H9 (cell line): Measurements from ENCODE around the gene N4BP2L1. TPM values are rescaled to one million over a fixed set of nuclear protein-coding genes. Genes with fewer than 3 reads are reported as not detected.

Experiments used
- DNase-seq: peaks from one replicate; pipeline ENCODE4 v3.0.0-alpha.2; 2017
- H2AFZ ChIP-seq: one replicate; pipeline ENCODE4 v1.6.1; 2013; ENCODE audit warnings: mild to moderate bottlenecking, low read length, control low read depth, moderate library complexity
- H2AK5ac ChIP-seq: 2 replicates; pipeline ENCODE4 v1.6.1; 2013; ENCODE audit warnings: low read length, control low read depth, mixed read lengths; ENCODE audit not compliant: insufficient read length
- H2BK120ac ChIP-seq: one replicate; pipeline ENCODE4 v1.6.1; 2013; ENCODE audit warnings: low read depth, mild to moderate bottlenecking, low read length, control low read depth, inconsistent platforms; ENCODE audit not compliant: poor library complexity, severe bottlenecking
- H2BK12ac ChIP-seq: 2 replicates; pipeline ENCODE4 v1.6.1; 2013; ENCODE audit warnings: low read length, control low read depth, mixed read lengths, low read depth; ENCODE audit not compliant: insufficient read length
- H2BK15ac ChIP-seq: 2 replicates; pipeline ENCODE4 v1.6.1; 2013; ENCODE audit warnings: low read depth, low read length, control low read depth
- H2BK20ac ChIP-seq: one replicate; pipeline ENCODE4 v1.6.1; 2013; ENCODE audit warnings: low read depth, mild to moderate bottlenecking, low read length, control low read depth, inconsistent platforms; ENCODE audit not compliant: poor library complexity, severe bottlenecking
- H2BK5ac ChIP-seq: 2 replicates; pipeline ENCODE4 v1.6.1; 2013; ENCODE audit warnings: low read length, control low read depth, mixed read lengths; ENCODE audit not compliant: insufficient read length
- H3K14ac ChIP-seq: 2 replicates; pipeline ENCODE4 v1.6.1; 2013; ENCODE audit warnings: low read length, control low read depth; ENCODE audit not compliant: insufficient read depth
- H3K18ac ChIP-seq: 2 replicates; pipeline ENCODE4 v1.6.1; 2013; ENCODE audit warnings: low read depth, mild to moderate bottlenecking, mixed read lengths, low read length, control low read depth; ENCODE audit not compliant: insufficient read length
- H3K23ac ChIP-seq: 2 replicates; pipeline ENCODE4 v1.6.1; 2013; ENCODE audit warnings: low read length, control low read depth, mixed read lengths, low read depth; ENCODE audit not compliant: insufficient read length
- H3K23me2 ChIP-seq: 2 replicates; pipeline ENCODE4 v1.6.1; 2013; ENCODE audit warnings: low read depth, mild to moderate bottlenecking, mixed read lengths, low read length, control low read depth; ENCODE audit not compliant: insufficient read length, poor library complexity, severe bottlenecking
- H3K27ac ChIP-seq: 2 replicates; pipeline ENCODE4 v1.5.1; 2013; ENCODE audit warnings: low read length, control low read depth, mixed read lengths, low read depth; ENCODE audit not compliant: insufficient read length
- H3K27me3 ChIP-seq: 2 replicates; pipeline ENCODE4 v1.6.1; 2013; ENCODE audit warnings: low read length, control low read depth, inconsistent platforms; ENCODE audit not compliant: insufficient read depth
- H3K4ac ChIP-seq: 2 replicates; pipeline ENCODE4 v1.6.1; 2013; ENCODE audit warnings: low read depth, mild to moderate bottlenecking, control low read depth, inconsistent platforms, low read length, moderate library complexity
- H3K4me1 ChIP-seq: 2 replicates; pipeline ENCODE4 v1.6.1; 2013; ENCODE audit warnings: low read length, control low read depth, inconsistent platforms; ENCODE audit not compliant: insufficient read depth
- H3K4me2 ChIP-seq: 2 replicates; pipeline ENCODE4 v1.6.1; 2013; ENCODE audit warnings: low read length, control low read depth, mixed read lengths; ENCODE audit not compliant: insufficient read length, insufficient read depth
- H3K56ac ChIP-seq: 2 replicates; pipeline ENCODE4 v1.6.1; 2013; ENCODE audit warnings: low read depth, mild to moderate bottlenecking, mixed read lengths, low read length, control low read depth; ENCODE audit not compliant: insufficient read length
- H3K79me1 ChIP-seq: 2 replicates; pipeline ENCODE4 v1.6.1; 2013; ENCODE audit warnings: low read depth, mild to moderate bottlenecking, moderate library complexity, low read length, control low read depth, inconsistent platforms; ENCODE audit not compliant: insufficient read depth, poor library complexity, severe bottlenecking
- H3K79me2 ChIP-seq: 2 replicates; pipeline ENCODE4 v1.6.1; 2013; ENCODE audit warnings: low read length, control low read depth, inconsistent platforms; ENCODE audit not compliant: insufficient read depth
- H3K9ac ChIP-seq: 2 replicates; pipeline ENCODE4 v1.6.1; 2013; ENCODE audit warnings: low read length, control low read depth, mixed read lengths; ENCODE audit not compliant: insufficient read length; ENCODE audit errors: extremely low read depth
- H3K9me3 ChIP-seq: one replicate; pipeline ENCODE4 v1.6.1; 2013; ENCODE audit warnings: low read depth, low read length, inconsistent platforms; ENCODE audit not compliant: control insufficient read depth
- H3T11ph ChIP-seq: one replicate; pipeline ENCODE4 v1.6.1; 2013; ENCODE audit warnings: mild to moderate bottlenecking, low read length, control low read depth, inconsistent platforms
- H4K20me1 ChIP-seq: one replicate; pipeline ENCODE4 v1.6.1; 2013; ENCODE audit not compliant: control insufficient read depth, insufficient read length, insufficient read depth
- H4K5ac ChIP-seq: 2 replicates; pipeline ENCODE4 v1.6.1; 2013; ENCODE audit warnings: low read depth, mild to moderate bottlenecking, mixed read lengths, low read length, control low read depth; ENCODE audit not compliant: insufficient read length
- H4K8ac ChIP-seq: replicated peaks from 2 replicates; pipeline ENCODE4 v1.6.1; 2013; ENCODE audit warnings: low read length, control low read depth, mixed read lengths, low read depth; ENCODE audit not compliant: insufficient read length
- H4K91ac ChIP-seq: 2 replicates; pipeline ENCODE4 v1.6.1; 2013; ENCODE audit warnings: low read depth, mild to moderate bottlenecking, moderate library complexity, mixed read lengths, low read length, control low read depth; ENCODE audit not compliant: insufficient read length
- H3K27ac Mint-ChIP-seq, 3 experiments: 2 replicates in 2 of 3; 3 replicates in 1 of 3; pipeline ENCODE4 v1.8.0; 2020 to 2021; ENCODE audit warnings: mixed read lengths in 3 of 3, mild to moderate bottlenecking in 1 of 3, moderate library complexity in 1 of 3
- H3K27me3 Mint-ChIP-seq: 2 replicates; pipeline ENCODE4 v1.8.0; 2021; ENCODE audit warnings: low read depth, mild to moderate bottlenecking, moderate library complexity, mixed read lengths
- H3K36me3 Mint-ChIP-seq, 3 experiments: 2 replicates in 2 of 3; 3 replicates in 1 of 3; pipeline ENCODE4 v1.8.0; 2020 to 2021; ENCODE audit warnings: low read depth in 3 of 3, mixed read lengths in 3 of 3; ENCODE audit not compliant: insufficient read depth in 1 of 3
- H3K4me1 Mint-ChIP-seq, 2 experiments: 2 replicates each; pipeline ENCODE4 v1.8.0; 2020; ENCODE audit warnings: mixed read lengths in 2 of 2
- H3K4me3 Mint-ChIP-seq, 2 experiments: 2 replicates in 1 of 2; 3 replicates in 1 of 2; pipeline ENCODE4 v1.8.0; 2020 to 2021; ENCODE audit warnings: mild to moderate bottlenecking in 2 of 2, mixed read lengths in 2 of 2, moderate library complexity in 1 of 2
- H3K9me3 Mint-ChIP-seq, 2 experiments: 2 replicates in 1 of 2; 3 replicates in 1 of 2; pipeline ENCODE4 v1.8.0; 2020; ENCODE audit warnings: mild to moderate bottlenecking in 2 of 2, mixed read lengths in 2 of 2, moderate library complexity in 1 of 2
- WGBS: extraction: QIAGEN DNeasy Blood & Tissue Kit; methylation state at CpG from one replicate; pipeline ENCODE4 v1.1.7; 2013; ENCODE audit warnings: missing lambda C conversion rate, low lambda C conversion rate, mixed read lengths; ENCODE audit not compliant: insufficient read length; ENCODE audit errors: extremely low coverage; 5-methylcytosine and 5-hydroxymethylcytosine counted together
- total RNA-seq: library from RNA; stranded (reverse); gene quantifications from 2 replicates; pipeline ENCODE4 v1.2.1, GENCODE V29; 2021
- TF ChIP-seq, protein P1 (sequence below): fragments of 200-600 bp; sonication (generic); conservative IDR thresholded peaks from 3 replicates; pipeline ENCODE4 v1.8.0; 2021; ENCODE audit warnings: antibody characterized with exemption, mild to moderate bottlenecking

The N4BP2L1 gene
- total RNA-seq, 1 experiment from 2014 or later: 1.5 TPM

DNA sequence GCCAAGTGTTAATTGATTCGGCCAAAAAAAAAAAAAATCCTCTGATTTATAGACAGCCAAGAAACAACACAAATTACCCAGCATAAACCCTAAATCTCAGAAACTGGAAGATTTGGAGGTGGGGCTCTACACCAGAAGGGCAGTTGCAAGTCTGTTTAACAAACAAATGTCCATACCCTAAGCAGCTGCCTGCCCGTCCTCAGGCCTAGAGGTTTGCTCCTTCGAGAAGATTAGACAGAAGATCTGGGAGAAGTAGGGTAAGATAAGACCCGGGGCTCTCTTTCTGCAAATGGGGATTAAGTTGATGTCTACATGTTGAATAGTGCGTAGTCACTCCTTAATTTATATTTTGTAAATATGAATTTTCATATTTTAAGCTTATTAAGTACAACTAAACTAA, 3.4 kb upstream of the N4BP2L1 start:
- H3T11ph ChIP-seq: no peak overlapping the region
- H2BK5ac ChIP-seq: no peak overlapping the region
- H2BK15ac ChIP-seq: no peak overlapping the region
- no peak overlapping the region for H2BK20ac ChIP-seq
- Mint-ChIP-seq H3K36me3 (no peaks in the 10 kb centered on the region; a peak in 3 of 7 replicates), H3K9me3 (no peaks in the 10 kb centered on the region; a peak in 1 of 5 replicates), H3K27ac (no peak overlapping the region), H3K4me3 (no peak overlapping the region), H3K27me3 (peaks cover 7% of the 10 kb centered on the region), H3K4me1 (peaks cover 11% of the 10 kb centered on the region in 2 experiments)
- H2AK5ac ChIP-seq: no peak overlapping the region
- H4K91ac ChIP-seq: no peak overlapping the region
- no peak overlapping the region for H3K18ac ChIP-seq
- no peak overlapping the region for H3K4ac ChIP-seq
- H3K56ac ChIP-seq: no peak overlapping the region
- no peak overlapping the region for H3K14ac ChIP-seq
- no peak overlapping the region for H3K23ac ChIP-seq
- H3K23me2 ChIP-seq: peaks cover 15% of the 10 kb centered on the region
- H3K27me3 ChIP-seq: no peaks in the 10 kb centered on the region; the same call in 1 of the 2 replicates
- no peak overlapping the region for H3K9ac ChIP-seq
- H3K79me1 ChIP-seq: no peaks in the 10 kb centered on the region
- no peak overlapping the region for H3K4me2 ChIP-seq
- H3K9me3 ChIP-seq: no peaks in the 10 kb centered on the region
- H2AFZ ChIP-seq: no peak overlapping the region
- no peaks in the 10 kb centered on the region for H4K20me1 ChIP-seq
- no peak overlapping the region for H4K5ac ChIP-seq
- WGBS: no CpG with 5 or more reads among the region's 5 CpGs
- no peak overlapping the region for H2BK12ac ChIP-seq
- H3K27ac ChIP-seq: no peak overlapping the region
- H2BK120ac ChIP-seq: no peak overlapping the region
- TF ChIP-seq, protein P1, sequence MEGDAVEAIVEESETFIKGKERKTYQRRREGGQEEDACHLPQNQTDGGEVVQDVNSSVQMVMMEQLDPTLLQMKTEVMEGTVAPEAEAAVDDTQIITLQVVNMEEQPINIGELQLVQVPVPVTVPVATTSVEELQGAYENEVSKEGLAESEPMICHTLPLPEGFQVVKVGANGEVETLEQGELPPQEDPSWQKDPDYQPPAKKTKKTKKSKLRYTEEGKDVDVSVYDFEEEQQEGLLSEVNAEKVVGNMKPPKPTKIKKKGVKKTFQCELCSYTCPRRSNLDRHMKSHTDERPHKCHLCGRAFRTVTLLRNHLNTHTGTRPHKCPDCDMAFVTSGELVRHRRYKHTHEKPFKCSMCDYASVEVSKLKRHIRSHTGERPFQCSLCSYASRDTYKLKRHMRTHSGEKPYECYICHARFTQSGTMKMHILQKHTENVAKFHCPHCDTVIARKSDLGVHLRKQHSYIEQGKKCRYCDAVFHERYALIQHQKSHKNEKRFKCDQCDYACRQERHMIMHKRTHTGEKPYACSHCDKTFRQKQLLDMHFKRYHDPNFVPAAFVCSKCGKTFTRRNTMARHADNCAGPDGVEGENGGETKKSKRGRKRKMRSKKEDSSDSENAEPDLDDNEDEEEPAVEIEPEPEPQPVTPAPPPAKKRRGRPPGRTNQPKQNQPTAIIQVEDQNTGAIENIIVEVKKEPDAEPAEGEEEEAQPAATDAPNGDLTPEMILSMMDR: no peak
- no peaks in the 10 kb centered on the region for H3K79me2 ChIP-seq
- peaks cover 3% of the 10 kb centered on the region; the same call in 1 of the 2 replicates for H3K4me1 ChIP-seq
- DNase-seq: no peak
- H4K8ac ChIP-seq: no peak overlapping the region
